Measurements from ENCODE around the gene CLEC16A.

- TF ChIP-seq TAF1 (IDR thresholded peaks at IDR 0.05; ENCODE audit: low read depth): no peak
- no peak for TF ChIP-seq REST (IDR thresholded peaks at IDR 0.05; ENCODE audit: low read depth)
- no peak for TF ChIP-seq TEAD4 (IDR thresholded peaks at IDR 0.05)
- no peak for TF ChIP-seq CEBPB (IDR thresholded peaks at IDR 0.05)
- TF ChIP-seq RAD21 (IDR thresholded peaks at IDR 0.05; ENCODE audit: low read depth): no peak
- 0 out of 2 replicates have a peak, but pooled peaks have one; percentile 15 for TF ChIP-seq MAX (IDR thresholded peaks at IDR 0.05)
- no peak for TF ChIP-seq ZBTB7A (IDR thresholded peaks at IDR 0.05; ENCODE audit: low read depth)
- no peak for TF ChIP-seq NFIC (IDR thresholded peaks at IDR 0.05)
- TF ChIP-seq USF1 (IDR thresholded peaks at IDR 0.05): no peak
- TF ChIP-seq YY1 (IDR thresholded peaks at IDR 0.05; ENCODE audit: low read depth): no peak
- no peak for TF ChIP-seq TCF12 (IDR thresholded peaks at IDR 0.05; ENCODE audit: low read depth)
Observed at GRCh38 chr16:10941127-10941933, 3.0 kb upstream of the CLEC16A start.
